Left ventricle myocardium inferior (tissue), 1 donor: ENCODE data around the gene HTR6. TPM values are rescaled to one million over a fixed set of nuclear protein-coding genes. Genes with fewer than 3 reads are reported as not detected.
A peak's percentile ranks its signal among the peaks of the same experiment; 100 is the strongest.

ENCODE experiments used
- DNase-seq: peaks from one replicate; pipeline ENCODE4 v3.0.0-alpha.2; 2020
- H3K27ac ChIP-seq: fragments of 200-600 bp; replicated peaks from 2 replicates; pipeline ENCODE4 v1.8.0; 2021
- H3K27me3 ChIP-seq: fragments of 200-600 bp; 2 replicates; pipeline ENCODE4 v1.8.0; 2021; ENCODE audit warnings: low read depth
- H3K36me3 ChIP-seq: fragments of 200-600 bp; 2 replicates; pipeline ENCODE4 v1.8.0; 2021
- H3K4me1 ChIP-seq: fragments of 200-600 bp; 2 replicates; pipeline ENCODE4 v1.8.0; 2021
- H3K4me3 ChIP-seq: fragments of 200-600 bp; 2 replicates; pipeline ENCODE4 v1.8.0; 2021; ENCODE audit warnings: mild to moderate bottlenecking, moderate library complexity
- H3K9me3 ChIP-seq: fragments of 200-600 bp; replicated peaks from 2 replicates; pipeline ENCODE4 v1.8.0; 2021
- CTCF ChIP-seq: fragments of 200-600 bp; IDR thresholded peaks from 2 replicates; pipeline ENCODE4 v1.8.0; 2021; ENCODE audit warnings: antibody characterized with exemption, mild to moderate bottlenecking, borderline replicate concordance
- intact Hi-C: fragments of 100-400 bp; cut with micrococcal nuclease; formaldehyde crosslinking; loops from one replicate; pipeline ENCODE4 v1.11.0; 2022
- total RNA-seq: library from RNA; stranded (reverse); fragmentation: NEBNext Ultra II Directional; extraction: Animal tissue kit (Norgen Biotek cat#: 25700); gene quantifications from one replicate; pipeline ENCODE4 v1.2.1, GENCODE V29; 2021
- donor health status: DM: no; HTN: yes; CAD: no; lungs with severe emphysema.

Gene HTR6
- total RNA-seq, 1 donor from 2014 or later = not detected

DNA sequence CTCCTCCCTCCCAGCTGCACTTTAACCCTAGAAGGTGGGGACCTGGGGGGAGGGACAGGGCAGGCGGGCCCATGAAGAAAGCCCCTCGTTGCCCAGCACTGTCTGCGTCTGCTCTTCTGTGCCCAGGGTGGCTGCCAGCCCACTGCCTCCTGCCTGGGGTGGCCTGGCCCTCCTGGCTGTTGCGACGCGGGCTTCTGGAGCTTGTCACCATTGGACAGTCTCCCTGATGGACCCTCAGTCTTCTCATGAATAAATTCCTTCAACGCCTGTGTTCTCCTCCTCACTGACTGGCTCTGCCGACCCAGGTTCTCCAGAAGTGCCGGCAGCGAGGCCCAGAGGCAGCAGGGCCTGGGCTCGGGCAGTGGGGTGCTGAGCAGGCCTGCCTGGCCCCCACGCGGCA is 6.5 kb upstream of the HTR6 start:
- intact Hi-C loops = no loop called here
- H3K9me3 ChIP-seq = no peaks in the 10 kb centered on the region
- DNase-seq = no peak
- H3K4me1 ChIP-seq = peaks cover 32% of the 10 kb centered on the region
- peaks cover 9% of the 10 kb centered on the region for H3K36me3 ChIP-seq
- peaks cover 15% of the 10 kb centered on the region for H3K27me3 ChIP-seq
- H3K27ac ChIP-seq = no peak overlapping the region
- no peak for TF ChIP-seq CTCF
- H3K4me3 ChIP-seq = no peak overlapping the region

- H3K36me3 ChIP-seq = peaks cover 1% of the 10 kb centered on the region
- intact Hi-C loops = no loop called here
- H3K27me3 ChIP-seq = peaks cover 51% of the 10 kb centered on the region
- H3K9me3 ChIP-seq = no peaks in the 10 kb centered on the region
- H3K4me1 ChIP-seq = peaks cover 22% of the 10 kb centered on the region
- no peak for DNase-seq
- TF ChIP-seq CTCF = peak; percentile 77
- no peak overlapping the region for H3K27ac ChIP-seq
- no peak overlapping the region for H3K4me3 ChIP-seq
Measured at GRCh38 chr1:19661721-19662228, 2.9 kb upstream of the HTR6 start.

- H3K36me3 ChIP-seq = no peaks in the 10 kb centered on the region
- intact Hi-C loops = no loop called here
- TF ChIP-seq CTCF = no peak
- peaks cover 22% of the 10 kb centered on the region for H3K4me1 ChIP-seq
- no peaks in the 10 kb centered on the region for H3K9me3 ChIP-seq
- no peak for DNase-seq
- H3K4me3 ChIP-seq = no peak overlapping the region
- no peak overlapping the region for H3K27ac ChIP-seq
- peaks cover 56% of the 10 kb centered on the region for H3K27me3 ChIP-seq
Measured at GRCh38 chr1:19662313-19662712, 2.4 kb upstream of the HTR6 start.

DNA sequence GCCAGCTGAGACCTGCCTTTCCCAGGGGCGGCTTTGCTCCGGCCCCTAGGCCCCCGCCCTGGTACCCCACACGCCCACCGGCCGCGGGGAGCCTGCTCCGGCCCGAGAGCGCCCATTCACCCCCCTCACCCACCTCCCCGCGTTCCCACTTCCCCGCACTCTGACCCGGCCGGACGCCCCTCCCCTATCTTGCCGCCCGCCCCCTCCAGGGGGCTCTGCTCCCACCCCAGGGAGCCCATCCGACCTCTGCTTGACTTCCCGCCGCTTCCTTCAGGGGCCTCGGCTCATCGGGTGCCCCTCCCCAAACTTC is 466 bp downstream of the HTR6 start:
- Histone ChIP-seq H3K36me3 (no peaks in the 10 kb centered on the region), H3K9me3 (no peaks in the 10 kb centered on the region), H3K27me3 (peaks cover 81% of the 10 kb centered on the region), H3K4me3 (peak overlapping the region; percentile 55), H3K4me1 (peaks cover 15% of the 10 kb centered on the region), H3K27ac (no peak overlapping the region)
- TF ChIP-seq CTCF = no peak
- intact Hi-C loops = no loop called here
- DNase-seq = no peak

GRCh38 chr1:19665496-19666465 is 1.1 kb downstream of the HTR6 start:
- Histone ChIP-seq H3K36me3 (no peaks in the 10 kb centered on the region), H3K4me3 (peak overlapping the region; percentile 55), H3K27ac (no peak overlapping the region), H3K9me3 (no peaks in the 10 kb centered on the region), H3K27me3 (peaks cover 75% of the 10 kb centered on the region), H3K4me1 (peaks cover 14% of the 10 kb centered on the region)
- no peak for TF ChIP-seq CTCF
- intact Hi-C loops = no loop called here
- DNase-seq = no peak
